ENCODE data around the gene KRT86.

DNA sequence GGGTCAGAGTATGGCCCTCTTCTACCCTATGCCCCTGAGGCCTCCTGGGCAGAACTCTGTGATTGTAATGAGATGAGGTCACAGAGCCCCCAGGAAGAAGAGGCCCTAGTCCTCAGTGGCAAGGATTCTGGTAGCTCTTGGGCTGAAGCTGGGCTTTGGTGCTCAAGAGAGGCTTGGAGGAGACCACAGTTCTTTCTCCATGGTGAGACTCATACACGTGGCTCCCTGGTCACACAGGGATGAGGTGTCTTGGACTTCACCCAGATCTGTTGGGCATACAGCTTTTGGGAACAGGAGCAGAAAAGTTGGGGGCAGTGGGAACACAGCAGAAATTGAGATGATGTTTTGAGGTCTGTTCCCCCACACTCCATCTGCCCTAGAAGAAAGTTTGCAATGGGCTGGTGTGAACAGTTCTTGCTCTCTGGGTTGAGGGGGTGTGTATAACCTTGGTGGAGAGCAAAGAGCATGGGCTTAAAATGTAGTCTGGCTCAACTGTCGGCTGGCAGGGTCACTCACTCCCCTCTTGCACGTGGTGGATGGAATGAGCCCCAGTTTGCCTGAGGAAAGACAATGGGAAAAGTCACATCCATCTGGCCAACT, at the start of gene KRT86:
- TF ChIP-seq, protein P1, sequence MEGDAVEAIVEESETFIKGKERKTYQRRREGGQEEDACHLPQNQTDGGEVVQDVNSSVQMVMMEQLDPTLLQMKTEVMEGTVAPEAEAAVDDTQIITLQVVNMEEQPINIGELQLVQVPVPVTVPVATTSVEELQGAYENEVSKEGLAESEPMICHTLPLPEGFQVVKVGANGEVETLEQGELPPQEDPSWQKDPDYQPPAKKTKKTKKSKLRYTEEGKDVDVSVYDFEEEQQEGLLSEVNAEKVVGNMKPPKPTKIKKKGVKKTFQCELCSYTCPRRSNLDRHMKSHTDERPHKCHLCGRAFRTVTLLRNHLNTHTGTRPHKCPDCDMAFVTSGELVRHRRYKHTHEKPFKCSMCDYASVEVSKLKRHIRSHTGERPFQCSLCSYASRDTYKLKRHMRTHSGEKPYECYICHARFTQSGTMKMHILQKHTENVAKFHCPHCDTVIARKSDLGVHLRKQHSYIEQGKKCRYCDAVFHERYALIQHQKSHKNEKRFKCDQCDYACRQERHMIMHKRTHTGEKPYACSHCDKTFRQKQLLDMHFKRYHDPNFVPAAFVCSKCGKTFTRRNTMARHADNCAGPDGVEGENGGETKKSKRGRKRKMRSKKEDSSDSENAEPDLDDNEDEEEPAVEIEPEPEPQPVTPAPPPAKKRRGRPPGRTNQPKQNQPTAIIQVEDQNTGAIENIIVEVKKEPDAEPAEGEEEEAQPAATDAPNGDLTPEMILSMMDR (IDR thresholded peaks at IDR 0.05), result no peak
- TF ChIP-seq POLR2A (IDR thresholded peaks at IDR 0.05), result no peak
